ENCODE data around the gene GBGT1. TPM values are rescaled to one million over a fixed set of nuclear protein-coding genes. Genes with fewer than 3 reads are reported as not detected.

Gene GBGT1
- total RNA-seq, 2 donors from 2014 or later = 2.2 to 2.3 TPM

GRCh38 chr9:133167769-133168168 is 4.1 kb upstream of the GBGT1 start:
- no peak for ATAC-seq
- Mint-ChIP-seq H3K27me3 (peaks cover 6% of the 10 kb centered on the region), H3K4me1 (peaks cover 2% of the 10 kb centered on the region), H3K36me3 (ENCODE audit: low read depth) (no peaks in the 10 kb centered on the region), H3K4me3 (no peak overlapping the region), H3K27ac (no peak overlapping the region)
- H3K9me3 ChIP-seq (ENCODE audit: control insufficient read depth, low read length, poor library complexity, severe bottlenecking) = no peaks in the 10 kb centered on the region
- no peak for DNase-seq

DNA sequence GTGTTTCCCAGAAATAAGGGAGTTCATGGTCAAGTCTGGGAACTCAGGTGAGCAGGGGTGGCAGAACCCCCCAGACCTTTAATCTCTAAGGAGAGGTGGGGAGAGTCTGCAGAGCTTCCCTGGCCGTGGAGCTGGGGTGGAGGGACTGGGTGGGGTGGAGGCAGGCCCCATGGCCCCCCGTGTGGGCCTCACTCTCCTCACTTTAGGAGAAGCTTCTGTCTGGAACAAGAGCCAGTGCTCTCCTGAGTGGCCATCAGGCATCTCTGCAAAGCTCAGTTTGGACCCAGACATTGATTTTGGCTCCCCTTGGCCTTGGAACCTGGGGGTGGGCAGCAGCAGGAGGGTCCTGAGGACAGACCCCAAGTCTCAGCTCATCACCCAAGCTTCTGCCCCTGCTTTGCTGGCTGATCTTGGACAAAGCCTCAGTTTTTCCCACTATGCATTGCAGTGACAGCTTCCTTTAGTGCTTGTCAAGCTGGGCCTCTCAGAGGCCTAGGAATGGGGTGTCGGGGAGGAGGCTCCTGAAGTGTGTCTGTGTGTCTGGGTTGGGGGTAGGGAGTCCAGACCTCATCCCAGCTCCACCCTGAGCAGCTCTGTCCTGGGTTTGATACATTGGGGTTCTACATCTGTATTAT is 3.5 kb upstream of the GBGT1 start:
- H3K36me3 Mint-ChIP-seq (ENCODE audit: low read depth) = no peaks in the 10 kb centered on the region
- no peak for ATAC-seq
- no peaks in the 10 kb centered on the region for H3K9me3 ChIP-seq (ENCODE audit: control insufficient read depth, low read length, poor library complexity, severe bottlenecking)
- no peak for DNase-seq
- peaks cover 5% of the 10 kb centered on the region for H3K4me1 Mint-ChIP-seq
- H3K27ac Mint-ChIP-seq = no peak overlapping the region
- H3K4me3 Mint-ChIP-seq = no peak overlapping the region
- peaks cover 6% of the 10 kb centered on the region for H3K27me3 Mint-ChIP-seq

DNA sequence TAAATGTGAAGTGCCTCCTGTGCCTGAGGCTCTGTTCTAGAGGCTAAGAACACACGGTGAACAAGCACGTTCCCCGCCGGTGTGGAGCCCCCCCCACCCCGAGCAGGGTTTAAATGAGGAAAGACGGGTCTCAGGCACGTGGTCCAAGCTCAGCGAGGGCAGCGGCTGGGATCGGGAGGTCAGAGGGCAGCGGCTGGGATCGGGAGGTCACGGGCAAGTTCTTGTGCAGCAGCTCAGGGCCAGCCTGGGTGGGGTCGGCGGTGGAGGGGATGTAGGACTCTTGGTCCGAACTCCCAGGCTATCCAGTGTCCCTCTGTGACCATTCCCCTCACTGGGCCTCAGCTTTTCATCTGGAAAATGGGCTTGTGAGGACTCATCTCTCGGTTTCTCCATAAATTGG is 2.7 kb upstream of the GBGT1 start:
- Mint-ChIP-seq H3K27ac (no peak overlapping the region), H3K27me3 (no peaks in the 10 kb centered on the region), H3K4me3 (no peak overlapping the region), H3K4me1 (peaks cover 9% of the 10 kb centered on the region), H3K36me3 (ENCODE audit: low read depth) (no peaks in the 10 kb centered on the region)
- ATAC-seq = no peak
- DNase-seq = no peak
- no peaks in the 10 kb centered on the region for H3K9me3 ChIP-seq (ENCODE audit: control insufficient read depth, low read length, poor library complexity, severe bottlenecking)

DNA sequence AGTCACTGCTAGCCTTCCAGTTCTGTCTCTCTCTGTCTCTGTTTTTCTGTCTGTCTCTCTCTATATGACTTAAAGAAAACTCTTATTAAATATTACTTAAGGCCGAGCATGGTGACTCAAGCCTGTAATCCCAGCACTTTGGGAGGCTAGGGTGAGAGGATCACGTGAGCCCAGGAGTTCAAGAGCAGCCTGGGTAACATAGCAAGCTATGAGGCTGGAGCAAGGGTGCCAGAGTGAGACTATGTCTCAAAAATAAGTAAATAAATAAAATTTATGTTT is 1.7 kb upstream of the GBGT1 start:
- Mint-ChIP-seq H3K27ac (no peak overlapping the region), H3K36me3 (ENCODE audit: low read depth) (no peaks in the 10 kb centered on the region), H3K27me3 (no peaks in the 10 kb centered on the region), H3K4me1 (peaks cover 10% of the 10 kb centered on the region), H3K4me3 (no peak overlapping the region)
- H3K9me3 ChIP-seq (ENCODE audit: control insufficient read depth, low read length, poor library complexity, severe bottlenecking) = no peaks in the 10 kb centered on the region
- DNase-seq = no peak
- no peak for ATAC-seq

GRCh38 chr9:133164191-133164590 is 477 bp upstream of the GBGT1 start:
- Mint-ChIP-seq H3K36me3 (ENCODE audit: low read depth) (peaks cover 2% of the 10 kb centered on the region), H3K27me3 (no peaks in the 10 kb centered on the region), H3K4me3 (peak overlapping the region; percentile 87), H3K27ac (no peak overlapping the region), H3K4me1 (peaks cover 14% of the 10 kb centered on the region)
- ATAC-seq (no peak), DNase-seq (no peak)
- H3K9me3 ChIP-seq (ENCODE audit: control insufficient read depth, low read length, poor library complexity, severe bottlenecking) = no peaks in the 10 kb centered on the region

- DNase-seq (no peak), ATAC-seq (no peak)
- Mint-ChIP-seq H3K27me3 (no peaks in the 10 kb centered on the region), H3K27ac (no peak overlapping the region), H3K4me3 (peak overlapping the region; percentile 71), H3K36me3 (ENCODE audit: low read depth) (peaks cover 2% of the 10 kb centered on the region), H3K4me1 (peaks cover 14% of the 10 kb centered on the region)
- H3K9me3 ChIP-seq (ENCODE audit: control insufficient read depth, low read length, poor library complexity, severe bottlenecking) = no peaks in the 10 kb centered on the region
Observed at GRCh38 chr9:133162861-133163503, 732 bp downstream of the GBGT1 start.

DNA sequence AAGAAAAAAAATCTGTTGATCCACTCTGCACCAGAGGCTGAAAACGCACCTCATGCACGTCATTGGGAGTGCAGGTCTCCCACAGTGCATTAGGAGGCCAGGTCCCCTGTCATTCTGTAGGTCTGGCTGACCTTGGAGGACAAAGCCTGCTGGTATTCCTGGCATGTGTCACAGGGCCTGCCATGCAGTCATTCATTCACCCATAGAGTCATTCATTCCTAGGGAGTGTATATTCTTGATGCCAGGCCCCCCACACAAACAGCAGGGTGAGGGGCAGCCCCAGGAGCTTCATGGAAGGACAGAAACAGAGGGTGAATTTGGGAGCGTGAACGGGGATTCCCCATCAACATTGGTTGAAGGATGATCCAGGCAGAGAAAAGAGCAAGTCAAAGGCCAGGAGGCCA is 2.2 kb downstream of the GBGT1 start:
- Mint-ChIP-seq H3K36me3 (ENCODE audit: low read depth) (peaks cover 2% of the 10 kb centered on the region), H3K27me3 (no peaks in the 10 kb centered on the region), H3K27ac (peak overlapping the region; percentile 32), H3K4me1 (peaks cover 14% of the 10 kb centered on the region), H3K4me3 (peak overlapping the region; percentile 79)
- ATAC-seq (no peak), DNase-seq (no peak)
- H3K9me3 ChIP-seq (ENCODE audit: control insufficient read depth, low read length, poor library complexity, severe bottlenecking) = no peaks in the 10 kb centered on the region

DNA sequence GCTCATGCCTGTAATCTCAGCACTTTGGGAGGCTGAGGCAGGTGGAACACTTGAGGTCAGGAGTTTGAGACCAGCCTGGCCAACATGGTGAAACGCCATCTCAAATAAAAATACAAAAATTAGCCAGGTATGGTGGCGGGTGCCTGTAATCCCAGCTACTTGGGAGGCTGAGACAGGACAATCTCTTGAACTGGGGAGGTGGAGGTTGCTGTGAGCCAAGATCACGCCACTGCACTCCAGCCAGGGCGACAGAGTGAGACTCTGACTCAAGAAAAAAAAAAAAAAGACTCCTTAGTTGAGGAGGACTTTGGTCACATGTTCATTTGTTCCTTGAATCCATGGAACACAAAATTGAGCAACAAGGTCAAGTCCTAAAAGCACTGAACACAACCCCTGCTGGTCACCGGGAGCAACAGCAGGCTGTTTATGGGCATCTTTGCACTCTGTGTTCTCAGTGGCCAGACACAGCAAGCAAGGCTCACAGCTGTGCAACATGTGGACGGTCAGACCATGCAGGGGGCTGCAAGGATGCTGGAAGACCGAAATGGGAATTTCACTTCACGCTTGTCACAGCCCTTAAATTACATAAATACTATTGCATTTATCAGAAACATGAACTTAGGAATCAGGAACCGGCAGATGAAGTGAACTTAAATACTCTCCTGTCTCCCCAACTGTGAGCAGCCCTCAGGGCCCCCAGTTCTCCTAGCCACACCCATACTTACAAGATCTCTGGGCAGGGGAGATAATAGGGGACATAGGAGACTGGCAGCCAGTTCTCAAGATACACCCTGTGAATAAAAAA is 2.8 kb downstream of the GBGT1 start:
- ATAC-seq = peak; percentile 81
- H3K4me3 Mint-ChIP-seq = peak overlapping the region; percentile 49
- no peak for DNase-seq
- peaks cover 14% of the 10 kb centered on the region for H3K4me1 Mint-ChIP-seq
- H3K27ac Mint-ChIP-seq = peak overlapping the region; percentile 32
- H3K36me3 Mint-ChIP-seq (ENCODE audit: low read depth) = peaks cover 2% of the 10 kb centered on the region
- H3K27me3 Mint-ChIP-seq = no peaks in the 10 kb centered on the region
- H3K9me3 ChIP-seq (ENCODE audit: control insufficient read depth, low read length, poor library complexity, severe bottlenecking) = no peaks in the 10 kb centered on the region

GRCh38 chr9:133158695-133159094 is 5.0 kb downstream of the GBGT1 start:
- peaks cover 2% of the 10 kb centered on the region for H3K36me3 Mint-ChIP-seq (ENCODE audit: low read depth)
- DNase-seq (no peak), ATAC-seq (no peak)
- H3K4me3 Mint-ChIP-seq = no peak overlapping the region
- no peaks in the 10 kb centered on the region for H3K27me3 Mint-ChIP-seq
- H3K9me3 ChIP-seq (ENCODE audit: control insufficient read depth, low read length, poor library complexity, severe bottlenecking) = no peaks in the 10 kb centered on the region
- H3K27ac Mint-ChIP-seq = no peak overlapping the region
- H3K4me1 Mint-ChIP-seq = peaks cover 15% of the 10 kb centered on the region

DNA sequence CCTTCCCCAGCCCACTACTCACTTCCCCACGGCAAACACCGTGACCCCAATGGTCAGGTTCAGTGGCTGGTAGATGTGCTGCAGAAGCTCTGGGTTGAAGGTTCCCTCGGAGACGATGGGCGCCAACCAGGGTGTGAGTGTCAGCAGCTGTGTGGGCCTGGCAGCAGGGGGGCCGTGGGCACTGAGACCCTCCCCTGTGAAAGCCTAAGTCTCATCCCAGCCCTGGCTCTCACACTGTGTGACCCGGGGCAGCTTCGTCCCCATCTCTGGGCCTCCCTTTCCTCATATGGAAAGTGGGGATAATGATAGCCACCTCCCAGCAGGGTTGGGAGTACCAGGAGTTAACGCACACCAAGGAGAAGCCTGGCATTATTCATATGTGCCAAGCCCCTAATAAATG is 8.6 kb downstream of the GBGT1 start:
- H3K9me3 ChIP-seq (ENCODE audit: control insufficient read depth, low read length, poor library complexity, severe bottlenecking) = no peaks in the 10 kb centered on the region
- Mint-ChIP-seq H3K4me1 (peaks cover 6% of the 10 kb centered on the region), H3K36me3 (ENCODE audit: low read depth) (peaks cover 2% of the 10 kb centered on the region), H3K4me3 (no peak overlapping the region), H3K27ac (no peak overlapping the region), H3K27me3 (no peaks in the 10 kb centered on the region)
- ATAC-seq (no peak), DNase-seq (no peak)

- no peak overlapping the region for H3K4me3 Mint-ChIP-seq
- DNase-seq = no peak
- H3K27me3 Mint-ChIP-seq = no peaks in the 10 kb centered on the region
- ATAC-seq = no peak
- no peak overlapping the region for H3K27ac Mint-ChIP-seq
- H3K9me3 ChIP-seq (ENCODE audit: control insufficient read depth, low read length, poor library complexity, severe bottlenecking) = no peaks in the 10 kb centered on the region
- H3K4me1 Mint-ChIP-seq = peaks cover 3% of the 10 kb centered on the region
- no peaks in the 10 kb centered on the region for H3K36me3 Mint-ChIP-seq (ENCODE audit: low read depth)
Observed at GRCh38 chr9:133154097-133154989, 9.4 kb downstream of the GBGT1 start.

GRCh38 chr9:133153227-133154096 is 10.3 kb downstream of the GBGT1 start:
- H3K27me3 Mint-ChIP-seq = no peaks in the 10 kb centered on the region
- peaks cover 3% of the 10 kb centered on the region for H3K4me1 Mint-ChIP-seq
- no peak overlapping the region for H3K4me3 Mint-ChIP-seq
- DNase-seq (no peak), ATAC-seq (no peak)
- no peak overlapping the region for H3K27ac Mint-ChIP-seq
- H3K9me3 ChIP-seq (ENCODE audit: control insufficient read depth, low read length, poor library complexity, severe bottlenecking) = no peaks in the 10 kb centered on the region
- H3K36me3 Mint-ChIP-seq (ENCODE audit: low read depth) = no peaks in the 10 kb centered on the region

Data from T-helper 17 cell (primary cell).